GM12878 (cell line): ENCODE data around the gene FAM20B. TPM values are rescaled to one million over a fixed set of nuclear protein-coding genes. Genes with fewer than 3 reads are reported as not detected.

ENCODE experiments used
- polyA plus RNA-seq, 11 experiments: library from polyadenylated mRNA; depleted of rRNA in 4 of 11; unstranded in 6 of 11; stranded (reverse) in 5 of 11; fragments of >200 nt; fragmentation: Nextera tagmentation in 4 of 11; fragmentation: Illumina TruSeq in 1 of 11; extraction: Ambion mirVana in 4 of 11; extraction: Trizol in 1 of 11; gene quantifications; 1 replicate in 1 of 11; 2 replicates in 10 of 11; pipeline versions ENCODE4 v1.2.1 to v1.2.3, GENCODE V29; 2011 to 2016; ENCODE audit warnings: inconsistent platforms in 2 of 11, missing spikeins in 2 of 11, low read depth in 1 of 11
- total RNA-seq, 4 experiments: library from RNA; depleted of rRNA in 3 of 4; stranded (reverse); fragments of >200 nt in 3 of 4; fragmentation: Illumina TruSeq in 1 of 4; extraction: Trizol in 1 of 4; gene quantifications; 2 replicates each; pipeline versions ENCODE4 v1.2.1 to v1.2.3, GENCODE V29; 2013 to 2021

Gene FAM20B
- total and polyA plus RNA-seq, 10 of the 15 experiments (the other 5 are each of a cell fraction or from before 2014, with no cell fraction given): 2.4 to 25.6 (median 12.8) TPM

Other genes with a start within 250 kb of the FAM20B start
- gene ANGPTL1, start 154.8 kb upstream of the FAM20B start, total RNA-seq (2014; rRNA removed): not detected in 2 replicates
- not detected in 2 replicates for gene ANGPTL1, start 154.8 kb upstream of the FAM20B start, total RNA-seq (2014; rRNA removed; fragmentation: Illumina TruSeq; extraction: Trizol)
- not detected in 2 replicates for gene ANGPTL1, start 154.8 kb upstream of the FAM20B start, total RNA-seq (2021)
- gene ANGPTL1, start 154.8 kb upstream of the FAM20B start, polyA plus RNA-seq (2011; rRNA removed): not detected in 2 replicates
- gene ANGPTL1, start 154.8 kb upstream of the FAM20B start, polyA plus RNA-seq (2014; fragmentation: Illumina TruSeq; extraction: Trizol): not detected in 2 replicates
- gene ANGPTL1, start 154.8 kb upstream of the FAM20B start, polyA plus RNA-seq (2014; fragmentation: Nextera tagmentation; extraction: Ambion mirVana): not detected
- not detected in 2 replicates for gene ANGPTL1, start 154.8 kb upstream of the FAM20B start, polyA plus RNA-seq (2014; rRNA removed)
- gene ANGPTL1, start 154.8 kb upstream of the FAM20B start, polyA plus RNA-seq (2016; fragmentation: Nextera tagmentation; extraction: Ambion mirVana): not detected
- gene TOR3A, start 56.2 kb downstream of the FAM20B start, total RNA-seq (2014; rRNA removed): 50.7 and 74.6 TPM in 2 replicates
- 28.7 and 29.8 TPM in 2 replicates for gene TOR3A, start 56.2 kb downstream of the FAM20B start, total RNA-seq (2014; rRNA removed; fragmentation: Illumina TruSeq; extraction: Trizol)
- gene TOR3A, start 56.2 kb downstream of the FAM20B start, total RNA-seq (2021): 48.3 and 48.9 TPM in 2 replicates
- 31.1 and 43.7 TPM in 2 replicates for gene TOR3A, start 56.2 kb downstream of the FAM20B start, polyA plus RNA-seq (2011; rRNA removed)
- gene TOR3A, start 56.2 kb downstream of the FAM20B start, polyA plus RNA-seq (2014; fragmentation: Illumina TruSeq; extraction: Trizol): 40.9 and 42.5 TPM in 2 replicates
- 10 to 100 TPM in 1 of 2 experiments, 1 to 10 TPM in 1; 8.6 to 14.5 TPM for gene TOR3A, start 56.2 kb downstream of the FAM20B start, polyA plus RNA-seq (2014; fragmentation: Nextera tagmentation; extraction: Ambion mirVana)
- gene TOR3A, start 56.2 kb downstream of the FAM20B start, polyA plus RNA-seq (2014; rRNA removed): 85.5 and 87.9 TPM in 2 replicates
- 10 to 100 TPM; 62.5 to 64.1 TPM for gene TOR3A, start 56.2 kb downstream of the FAM20B start, polyA plus RNA-seq (2016; fragmentation: Nextera tagmentation; extraction: Ambion mirVana)
- 2.7 and 3.9 TPM in 2 replicates for gene ABL2, start 203.8 kb downstream of the FAM20B start, total RNA-seq (2014; rRNA removed)
- gene ABL2, start 203.8 kb downstream of the FAM20B start, total RNA-seq (2014; rRNA removed; fragmentation: Illumina TruSeq; extraction: Trizol): 4.8 and 5.9 TPM in 2 replicates
- 8.3 and 9.4 TPM in 2 replicates for gene ABL2, start 203.8 kb downstream of the FAM20B start, total RNA-seq (2021)
- 5.2 and 5.6 TPM in 2 replicates for gene ABL2, start 203.8 kb downstream of the FAM20B start, polyA plus RNA-seq (2011; rRNA removed)
- 4.7 and 5.2 TPM in 2 replicates for gene ABL2, start 203.8 kb downstream of the FAM20B start, polyA plus RNA-seq (2014; fragmentation: Illumina TruSeq; extraction: Trizol)
- gene ABL2, start 203.8 kb downstream of the FAM20B start, polyA plus RNA-seq (2014; fragmentation: Nextera tagmentation; extraction: Ambion mirVana): 1 to 10 TPM in 1 of 2 experiments, under 1 TPM in 1; 0.57 to 1.2 TPM
- 3.3 and 3.9 TPM in 2 replicates for gene ABL2, start 203.8 kb downstream of the FAM20B start, polyA plus RNA-seq (2014; rRNA removed)
- 1 to 10 TPM; 1.1 to 1.6 TPM for gene ABL2, start 203.8 kb downstream of the FAM20B start, polyA plus RNA-seq (2016; fragmentation: Nextera tagmentation; extraction: Ambion mirVana)